ENCODE measurements around the gene TMEM218.
"Not testable (repeated sequence)": the region's sequence is repeated elsewhere in the genome, so short reads cannot be mapped to it uniquely, and the experiment has no call there.

Gene TMEM218

GRCh38 chr11:125056931-125057692 lies 54.3 kb downstream of the TMEM218 start:
- Histone ChIP-seq H3K9me3 (ENCODE audit: severe bottlenecking) (no peaks in the 10 kb centered on the region), H3K4me1 (ENCODE audit: insufficient read depth, poor library complexity, severe bottlenecking) (no peaks in the 10 kb centered on the region), H3K4me3 (ENCODE audit: severe bottlenecking) (no peak overlapping the region), H3K27me3 (ENCODE audit: insufficient read depth, poor library complexity, severe bottlenecking) (no peaks in the 10 kb centered on the region), H3K27ac (ENCODE audit: poor library complexity, severe bottlenecking) (no peak overlapping the region), H3K36me3 (ENCODE audit: low read depth) (no peaks in the 10 kb centered on the region)
- ATAC-seq (ENCODE audit: low read depth) (no peak), DNase-seq (ENCODE audit: low spot score) (no peak)
- TF ChIP-seq CTCF (IDR thresholded peaks at IDR 0.05; ENCODE audit: poor library complexity, severe bottlenecking) = no peak

- H3K36me3 ChIP-seq (ENCODE audit: low read depth); H3K27me3 ChIP-seq (ENCODE audit: insufficient read depth, poor library complexity, severe bottlenecking); H3K4me1 ChIP-seq (ENCODE audit: insufficient read depth, poor library complexity, severe bottlenecking); H3K27ac ChIP-seq (ENCODE audit: poor library complexity, severe bottlenecking); H3K4me3 ChIP-seq (ENCODE audit: severe bottlenecking); ATAC-seq (ENCODE audit: low read depth); DNase-seq (ENCODE audit: low spot score); H3K9me3 ChIP-seq (ENCODE audit: severe bottlenecking): not testable (repeated sequence)
Measured at GRCh38 chr11:125056111-125056510, 55.3 kb downstream of the TMEM218 start.

- Histone ChIP-seq H3K27ac (ENCODE audit: poor library complexity, severe bottlenecking) (no peak overlapping the region), H3K4me3 (ENCODE audit: severe bottlenecking) (no peak overlapping the region), H3K4me1 (ENCODE audit: insufficient read depth, poor library complexity, severe bottlenecking) (no peaks in the 10 kb centered on the region), H3K9me3 (ENCODE audit: severe bottlenecking) (no peaks in the 10 kb centered on the region), H3K27me3 (ENCODE audit: insufficient read depth, poor library complexity, severe bottlenecking) (no peaks in the 10 kb centered on the region), H3K36me3 (ENCODE audit: low read depth) (no peaks in the 10 kb centered on the region)
- TF ChIP-seq CTCF (IDR thresholded peaks at IDR 0.05; ENCODE audit: poor library complexity, severe bottlenecking) = no peak
- DNase-seq (ENCODE audit: low spot score) = no peak
- ATAC-seq (ENCODE audit: low read depth) = no peak
Measured at GRCh38 chr11:125055107-125055715, 56.2 kb downstream of the TMEM218 start.

- Histone ChIP-seq H3K36me3 (ENCODE audit: low read depth) (no peaks in the 10 kb centered on the region), H3K4me3 (ENCODE audit: severe bottlenecking) (no peak overlapping the region), H3K27ac (ENCODE audit: poor library complexity, severe bottlenecking) (no peak overlapping the region), H3K9me3 (ENCODE audit: severe bottlenecking) (no peaks in the 10 kb centered on the region), H3K4me1 (ENCODE audit: insufficient read depth, poor library complexity, severe bottlenecking) (peaks cover 12% of the 10 kb centered on the region), H3K27me3 (ENCODE audit: insufficient read depth, poor library complexity, severe bottlenecking) (no peaks in the 10 kb centered on the region)
- no peak for ATAC-seq (ENCODE audit: low read depth)
- no peak for TF ChIP-seq CTCF (IDR thresholded peaks at IDR 0.05; ENCODE audit: poor library complexity, severe bottlenecking)
- no peak for DNase-seq (ENCODE audit: low spot score)
Measured at GRCh38 chr11:125053167-125053566, 58.3 kb downstream of the TMEM218 start.

- Histone ChIP-seq H3K27me3 (ENCODE audit: insufficient read depth, poor library complexity, severe bottlenecking) (no peaks in the 10 kb centered on the region), H3K4me3 (ENCODE audit: severe bottlenecking) (no peak overlapping the region), H3K9me3 (ENCODE audit: severe bottlenecking) (no peaks in the 10 kb centered on the region), H3K36me3 (ENCODE audit: low read depth) (no peaks in the 10 kb centered on the region), H3K27ac (ENCODE audit: poor library complexity, severe bottlenecking) (no peak overlapping the region), H3K4me1 (ENCODE audit: insufficient read depth, poor library complexity, severe bottlenecking) (peaks cover 12% of the 10 kb centered on the region)
- ATAC-seq (ENCODE audit: low read depth) (no peak), DNase-seq (ENCODE audit: low spot score) (no peak)
- TF ChIP-seq CTCF (IDR thresholded peaks at IDR 0.05; ENCODE audit: poor library complexity, severe bottlenecking) = no peak
Measured at GRCh38 chr11:125052047-125052446, 59.4 kb downstream of the TMEM218 start.

All from RWPE2 (cell line).